A172 (cell line): ENCODE results near the gene TMEM143. TPM values are rescaled to one million over a fixed set of nuclear protein-coding genes. Genes with fewer than 3 reads are reported as not detected.
"Not testable (repeated sequence)": the region's sequence is repeated elsewhere in the genome, so short reads cannot be mapped to it uniquely, and the experiment has no call there.

Source experiments
- DNase-seq: peaks from one replicate; pipeline ENCODE4 v3.0.0-alpha.2; 2015; ENCODE audit warnings: low spot score
- total RNA-seq: library from RNA; depleted of rRNA; stranded (reverse); fragments of >200 nt; shearing (Covaris generic); gene quantifications from 2 replicates; pipeline ENCODE4 v1.2.3, GENCODE V29; 2014

TMEM143 gene
- total RNA-seq, 1 experiment from 2014 or later = 1.8 TPM

DNA sequence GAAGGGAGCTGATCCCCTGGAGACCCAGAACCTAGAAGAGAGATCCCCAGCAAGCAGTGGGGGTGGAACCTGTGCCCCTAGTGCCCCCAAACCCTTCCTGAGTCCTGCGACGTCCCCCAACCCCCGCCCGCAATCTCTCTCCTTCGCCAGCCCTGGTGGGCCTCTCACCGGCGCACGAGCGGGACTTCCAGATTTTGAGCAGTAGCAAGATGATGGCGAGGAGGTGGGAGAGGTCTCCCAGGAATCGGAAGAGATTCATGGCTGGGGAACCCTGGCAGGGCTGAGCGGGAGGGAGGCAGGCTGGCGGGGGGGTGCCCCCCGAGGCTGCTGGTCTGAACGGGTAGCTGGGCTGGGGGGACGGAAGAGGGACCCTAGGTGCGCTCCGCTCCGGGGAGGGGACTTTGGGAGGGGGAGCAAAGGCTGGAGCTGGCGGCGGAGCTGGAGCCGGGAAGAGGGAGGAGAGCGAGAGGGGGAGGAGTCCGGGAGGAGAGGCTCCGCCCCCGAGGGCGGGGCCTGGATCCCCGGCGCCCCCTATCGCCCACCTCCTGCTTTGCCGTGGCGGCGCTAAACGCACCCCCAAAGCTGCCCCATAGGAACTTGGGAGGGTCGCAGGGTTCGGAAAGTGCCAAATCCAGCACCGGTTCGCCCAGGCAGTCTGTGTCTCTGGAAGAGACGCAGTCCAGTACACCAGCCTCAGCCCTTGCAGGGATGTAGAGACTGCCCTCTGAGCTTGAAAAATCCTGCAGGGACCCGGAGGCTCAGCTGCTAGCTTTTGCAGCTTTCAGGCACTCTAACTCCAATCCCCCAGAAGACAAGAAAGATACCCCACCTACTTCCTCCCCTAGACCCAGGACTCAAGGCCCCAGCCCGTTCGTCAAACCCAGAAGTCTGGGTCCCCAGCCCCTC lies 27.6 kb upstream of the TMEM143 start, which contains the start of gene KDELR1:
KDELR1 (minus strand) TSS at position 452 of the 906 bp plus-strand sequence; CDS start at position 259, 193 bp downstream.
- DNase-seq = peak; percentile 37

DNA sequence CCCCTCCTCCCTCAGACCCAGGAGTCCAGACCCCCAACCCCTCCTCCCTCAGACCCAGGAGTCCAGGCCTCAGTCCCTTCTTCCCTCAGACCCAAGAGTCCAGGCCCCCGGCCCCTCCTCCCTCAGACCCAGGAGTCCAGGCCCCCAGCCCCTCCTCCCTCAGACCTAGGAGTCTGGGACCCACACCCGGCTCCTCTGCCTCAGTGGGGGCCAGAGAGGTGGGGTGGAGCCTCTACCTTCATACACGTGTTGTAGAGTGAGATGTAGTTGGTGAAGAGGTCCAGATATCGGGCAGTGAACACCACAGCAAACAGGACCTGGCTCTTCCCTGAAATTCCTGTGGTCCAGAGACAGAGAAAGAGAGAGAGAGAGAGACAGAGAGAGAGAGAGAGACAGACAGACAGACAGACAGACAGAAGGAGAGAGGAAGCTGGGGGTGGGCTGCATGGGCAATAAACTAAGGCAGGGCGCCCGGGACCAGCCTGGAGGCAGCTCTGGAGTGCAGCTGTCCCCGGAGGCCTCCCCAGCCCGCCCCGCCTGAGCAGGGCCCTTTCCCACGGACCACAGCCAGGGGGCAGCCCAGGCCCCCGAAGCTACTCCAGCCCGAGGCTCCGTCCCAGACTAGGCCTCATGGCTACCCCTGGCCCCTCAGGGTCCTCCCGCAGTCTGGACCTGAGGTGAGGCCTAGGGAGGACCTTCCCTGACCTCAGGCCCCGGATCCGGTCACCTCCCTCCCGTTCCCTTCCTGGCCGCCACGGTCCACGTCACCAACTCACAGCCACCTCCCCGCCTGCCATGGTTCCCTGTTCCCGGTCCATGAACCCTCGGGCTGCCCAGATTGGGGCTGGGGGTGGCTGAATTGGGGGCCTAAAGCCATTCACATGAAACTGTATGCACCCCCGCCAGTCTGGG lies 26.7 kb upstream of the TMEM143 start:
- DNase-seq = peak; percentile 8

DNA sequence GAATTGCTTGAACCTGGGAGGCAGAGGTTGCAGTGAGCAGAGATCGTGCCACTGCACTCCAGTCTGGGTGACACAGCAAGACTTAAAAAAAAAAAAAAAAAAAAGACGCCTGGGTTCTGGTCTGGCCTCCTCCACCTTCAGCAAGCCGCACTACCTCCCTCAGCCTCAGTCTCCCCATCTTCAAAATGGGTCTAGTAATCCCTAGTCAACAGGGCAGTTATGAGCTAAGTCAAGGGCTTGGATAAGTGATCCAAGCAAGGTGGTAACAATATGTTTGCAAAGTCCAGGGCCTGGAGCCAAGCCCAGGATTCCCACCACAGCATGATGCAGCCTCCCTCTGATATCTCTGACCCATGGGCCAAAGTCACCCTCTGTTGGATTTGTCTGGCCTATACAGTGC lies 23.2 kb upstream of the TMEM143 start:
- DNase-seq = no peak

DNA sequence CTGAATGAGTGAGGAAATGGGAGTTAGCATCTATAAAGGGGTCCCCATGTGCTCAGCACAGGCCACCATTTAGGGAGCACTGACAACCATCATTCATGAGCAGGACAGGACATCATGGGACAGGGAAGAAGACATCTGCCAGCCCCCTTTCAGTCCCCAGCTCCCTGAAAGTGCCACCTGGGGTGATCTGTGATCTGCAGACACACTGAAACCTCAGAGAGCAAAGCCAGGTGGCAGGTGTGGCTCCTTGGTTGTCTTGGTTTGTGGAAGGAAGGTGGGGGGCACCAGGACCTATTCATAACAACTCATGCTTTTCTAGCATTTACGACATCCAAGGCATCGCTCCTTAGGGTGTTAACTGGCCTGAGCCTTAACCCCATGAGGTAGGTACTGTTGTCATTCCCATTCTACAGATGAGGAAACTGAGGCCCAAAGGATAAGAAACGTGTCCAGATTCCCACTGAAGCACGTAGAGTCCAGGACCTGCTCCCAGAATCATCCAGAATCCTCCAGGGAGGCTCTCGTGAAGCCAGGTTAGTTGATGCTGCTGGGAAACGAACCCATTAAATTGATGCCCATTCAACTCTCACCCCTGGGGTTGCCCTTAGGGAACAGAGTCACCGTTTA lies 21.8 kb upstream of the TMEM143 start:
- DNase-seq = no peak

GRCh38 chr19:48382286-48382685 lies 18.5 kb upstream of the TMEM143 start:
- no peak for DNase-seq

- no peak for DNase-seq
These were observed 17.6 kb upstream of the TMEM143 start for GRCh38 chr19:48381178-48381950.

GRCh38 chr19:48379058-48379457 lies 15.3 kb upstream of the TMEM143 start:
- DNase-seq = peak; percentile 41

GRCh38 chr19:48378194-48378570 lies 14.4 kb upstream of the TMEM143 start:
- DNase-seq = no peak

DNA sequence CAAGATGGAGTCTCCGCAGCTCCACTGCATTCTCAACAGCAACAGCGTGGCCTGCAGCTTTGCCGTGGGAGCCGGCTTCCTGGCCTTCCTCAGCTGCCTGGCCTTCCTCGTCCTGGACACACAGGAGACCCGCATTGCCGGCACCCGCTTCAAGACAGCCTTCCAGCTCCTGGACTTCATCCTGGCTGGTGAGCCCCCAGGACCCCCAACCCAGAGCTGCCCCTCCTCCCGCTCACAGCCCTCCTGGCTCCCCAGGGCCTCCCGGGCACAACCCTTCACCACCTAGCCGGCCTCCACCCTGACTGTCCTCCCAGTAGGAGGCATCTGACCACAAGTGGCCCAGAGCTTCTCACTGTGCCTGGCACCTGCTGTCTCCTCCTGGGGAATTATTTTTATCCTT lies 9.8 kb upstream of the TMEM143 start:
- DNase-seq = no peak

- DNase-seq = peak; percentile 8
These were observed 9.2 kb upstream of the TMEM143 start for GRCh38 chr19:48372904-48373303.

DNA sequence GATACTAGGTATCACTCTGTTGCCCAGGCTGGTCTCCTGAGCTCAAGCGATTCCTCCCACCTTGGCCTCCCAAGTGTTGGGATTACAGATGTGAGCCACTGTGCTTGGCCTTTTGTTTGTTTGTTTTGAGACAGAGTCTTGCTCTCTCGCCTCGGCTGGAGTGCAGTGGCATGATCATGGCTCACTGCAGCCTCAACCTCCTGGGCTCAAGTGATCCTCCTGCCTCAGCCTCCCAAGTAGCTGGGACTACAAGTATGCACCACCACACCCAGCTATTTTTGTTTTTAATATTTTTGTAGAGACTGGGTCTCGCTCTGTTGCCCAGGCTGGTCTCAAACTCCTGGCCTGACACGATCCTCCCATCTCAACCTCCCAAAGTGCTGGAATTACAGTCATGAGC lies 8.0 kb upstream of the TMEM143 start:
- not testable (repeated sequence) for DNase-seq

- DNase-seq = no peak
These were observed 7.6 kb upstream of the TMEM143 start for GRCh38 chr19:48371367-48371766.

DNA sequence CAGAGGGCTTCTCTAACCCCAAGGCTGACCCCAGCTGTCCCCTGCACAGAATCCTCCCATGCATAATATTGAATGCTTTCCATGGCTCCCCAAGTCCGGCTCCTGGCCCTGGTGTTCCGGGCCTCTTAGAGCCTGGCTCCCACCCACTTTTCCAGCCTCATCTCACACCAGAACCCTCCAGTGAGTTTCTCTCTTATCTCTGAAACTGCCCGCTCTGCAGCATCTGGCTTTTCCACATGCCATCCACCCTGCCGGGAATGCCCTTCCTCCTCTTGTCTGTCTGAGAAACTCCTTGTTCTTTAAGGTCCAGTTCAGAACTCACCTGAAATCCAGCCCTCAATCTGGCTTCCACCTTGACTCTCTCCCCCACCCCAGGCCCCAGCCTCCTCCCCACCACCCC lies 7.2 kb upstream of the TMEM143 start:
- no peak for DNase-seq

DNA sequence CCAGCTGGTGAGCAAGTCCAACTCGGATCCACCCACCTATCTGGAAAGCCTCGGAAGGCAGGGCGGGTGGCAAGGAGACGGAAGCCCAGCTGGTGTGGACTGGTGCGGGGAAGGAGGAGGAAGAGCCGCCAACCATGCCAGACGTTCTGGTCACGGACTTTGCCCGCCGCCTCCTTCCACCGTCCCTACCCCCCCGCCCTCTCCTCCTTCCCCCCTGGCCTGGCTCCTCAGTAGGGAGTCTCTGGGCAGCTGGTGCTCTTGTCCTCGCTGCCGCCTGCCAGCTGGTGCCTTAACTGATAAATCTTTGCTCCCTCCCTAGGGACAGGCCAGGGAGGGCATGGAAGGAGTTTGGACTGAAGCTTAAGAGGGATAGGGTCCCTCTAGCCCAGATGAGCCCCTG lies 5.2 kb upstream of the TMEM143 start:
- no peak for DNase-seq

DNA sequence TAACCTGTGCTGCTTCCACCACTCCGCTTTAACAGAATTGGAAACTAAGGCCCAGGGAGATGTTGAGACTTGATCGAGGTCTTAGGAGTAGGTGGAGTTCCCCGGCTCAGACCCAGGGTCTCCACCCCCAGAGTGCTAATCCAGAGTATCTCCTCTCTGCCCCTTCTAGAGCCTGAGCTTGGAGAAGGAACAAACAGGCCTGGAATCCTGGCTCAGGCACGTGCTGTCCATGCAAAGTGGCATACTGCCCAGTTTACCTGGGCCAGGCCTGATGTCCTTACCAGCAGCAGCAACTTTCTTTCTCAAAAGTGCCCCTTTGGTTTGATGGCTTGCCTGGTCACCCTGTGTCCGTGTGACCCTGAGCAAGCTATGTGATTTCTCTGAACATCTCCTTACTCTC lies 4.1 kb upstream of the TMEM143 start:
- no peak for DNase-seq

- DNase-seq = no peak
These were observed 1.9 kb upstream of the TMEM143 start for GRCh38 chr19:48365602-48366001.

DNA sequence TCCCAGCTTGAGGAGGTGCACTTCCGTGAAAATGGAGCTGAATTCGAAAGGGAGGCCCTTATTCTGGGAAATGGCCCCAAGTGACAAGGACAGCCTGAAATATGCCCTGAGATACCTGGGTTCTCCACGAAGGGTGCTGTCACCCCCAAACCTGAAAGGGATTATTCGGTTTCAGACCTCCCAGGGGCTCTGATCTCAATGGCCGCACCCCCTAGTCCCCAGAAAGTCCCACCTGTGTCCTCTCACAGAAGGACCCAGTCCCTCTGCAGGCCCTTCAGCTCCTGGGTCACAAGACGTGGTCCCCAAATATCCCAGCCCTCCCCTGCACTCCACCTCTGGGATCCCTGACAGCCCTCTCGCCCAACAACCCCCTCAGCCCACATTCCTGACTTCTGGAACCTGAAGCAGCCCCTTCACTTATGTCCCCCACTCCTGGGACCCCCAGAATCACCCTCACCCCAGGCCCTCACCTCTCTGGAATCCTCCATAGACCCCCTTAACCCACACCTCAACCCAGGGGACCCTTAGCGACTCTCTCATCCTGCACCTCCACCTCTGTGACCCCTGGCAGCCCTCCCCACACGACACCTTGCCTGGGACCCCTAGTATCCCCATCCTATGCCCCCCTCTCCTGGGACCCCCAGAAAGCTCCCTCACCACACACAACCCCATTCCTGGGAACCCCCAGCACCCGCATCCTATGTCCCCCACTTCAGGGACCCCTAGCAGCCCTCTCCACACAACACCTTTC lies 1.0 kb upstream of the TMEM143 start:
- no peak for DNase-seq

GRCh38 chr19:48363500-48363809 lies 285 bp downstream of the TMEM143 start:
- DNase-seq = no peak

DNA sequence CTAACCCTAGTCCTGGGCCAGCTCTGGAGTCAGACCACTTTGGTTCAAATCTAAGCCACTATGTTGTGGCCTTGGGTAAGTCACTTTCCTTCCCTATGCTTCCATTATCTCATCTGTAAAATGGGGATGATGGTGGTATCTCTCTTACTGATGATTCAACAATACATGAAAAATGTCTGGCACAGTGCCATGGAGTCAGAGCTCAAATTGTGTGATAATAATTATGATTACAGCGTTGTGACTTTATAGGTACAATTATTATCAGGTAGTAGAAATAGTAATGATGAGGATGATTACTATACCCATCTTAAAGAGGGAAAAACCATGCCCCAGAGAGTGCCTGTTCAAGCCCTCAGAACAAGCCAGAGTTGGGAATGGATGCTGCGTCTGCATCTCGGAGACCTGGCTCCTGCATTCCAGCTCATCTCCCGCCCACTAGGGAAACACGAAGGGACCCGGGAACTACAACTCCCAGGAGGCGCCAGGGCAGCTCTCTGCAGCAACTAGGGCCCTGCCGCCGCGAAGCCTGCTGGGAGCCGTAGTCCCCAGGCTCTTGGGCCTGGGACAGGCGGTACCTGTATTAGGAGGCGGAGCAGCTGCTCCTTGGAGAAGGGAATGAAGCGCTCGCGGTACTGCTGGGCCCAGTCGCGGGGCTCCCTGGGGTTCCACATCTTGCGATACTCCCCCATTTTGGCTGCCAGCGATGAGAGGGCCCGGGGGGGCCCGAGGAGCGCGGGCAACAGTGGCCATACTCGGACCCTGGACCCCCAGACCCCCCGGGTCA lies 832 bp downstream of the TMEM143 start:
- peak; percentile 86 for DNase-seq

DNA sequence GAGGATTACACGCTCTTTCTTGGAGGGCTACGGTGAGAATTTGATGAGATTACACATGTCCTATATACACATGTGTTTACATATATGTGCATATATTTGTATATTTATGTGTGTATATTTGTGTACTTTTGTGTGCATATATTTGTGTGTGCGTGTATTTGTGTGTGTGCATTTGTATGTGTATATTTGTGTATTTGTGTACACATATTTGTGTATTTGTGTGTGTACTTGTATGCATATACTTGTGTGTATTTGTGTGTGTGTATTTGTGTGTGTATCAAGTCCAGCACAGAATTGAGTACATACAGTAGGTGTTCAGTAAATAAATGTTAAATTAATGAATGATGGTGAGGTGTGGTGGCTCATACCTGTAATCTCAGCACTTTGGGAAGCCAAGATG lies 1.8 kb downstream of the TMEM143 start:
- no peak for DNase-seq
